HepG2 (cell line): Measurements from ENCODE around the gene ARL4C. TPM values are rescaled to one million over a fixed set of nuclear protein-coding genes. Genes with fewer than 3 reads are reported as not detected.

ENCODE experiments used
- ATAC-seq: fragments of 200-7000 bp; cut with Tn5 transposase; 3 replicates; pipeline ENCODE4 v1.9.1; 2020; ENCODE audit warnings: mild to moderate bottlenecking, moderate library complexity
- BruUV-seq: library from RNA; stranded (reverse); fragments of 400-500 nt; replicated peaks from 2 replicates; lab custom pipeline; 2021; lab: Mats Ljungman, UMichigan
- CTCF ChIA-PET: fragments of 300-600 bp; formaldehyde crosslinking; extraction: SDS; loops from one replicate; lab custom pipeline; 2021; ENCODE audit warnings: low total read pairs, inconsistent platforms, low intra/inter-chr PET ratio; lab: Yijun Ruan, JAX
- POLR2A ChIA-PET: fragments of 350-600 bp; sonication (Branson Sonifier 250); formaldehyde crosslinking; loops from one replicate; lab custom pipeline; 2020; ENCODE audit warnings: antibody characterized with exemption, inconsistent platforms; lab: Yijun Ruan, JAX
- DNase-seq: peaks from one replicate; pipeline ENCODE4 v3.0.0-alpha.2; 2015; ENCODE audit warnings: low spot score
- FAIRE-seq: peaks from 3 replicates; lab custom pipeline; 2011; peaks lifted over from hg19 to GRCh38; lab: Jason Lieb, UNC
- H2AFZ ChIP-seq: one replicate; pipeline ENCODE4 v1.6.1; 2011; ENCODE audit warnings: low read length, inconsistent platforms
- H3K27ac ChIP-seq: fragments of 300-600 bp; 3 replicates; pipeline ENCODE4 v1.8.0; 2011; ENCODE audit warnings: mixed run types, mild to moderate bottlenecking, mixed read lengths, low read length, inconsistent platforms; ENCODE audit not compliant: insufficient read depth; ENCODE audit errors: extremely low read length
- H3K27me3 ChIP-seq, 2 experiments: fragments of 200-600 bp in 1 of 2; 2 replicates in 1 of 2; 3 replicates in 1 of 2; pipeline versions ENCODE4 v1.6.0 to v1.8.0; 2011; ENCODE audit warnings: low read length in 2 of 2, mild to moderate bottlenecking in 2 of 2, moderate library complexity in 2 of 2, inconsistent platforms in 1 of 2; ENCODE audit not compliant: insufficient read depth in 2 of 2, control insufficient read depth in 1 of 2
- H3K36me3 ChIP-seq, 2 experiments: fragments of 200-600 bp in 1 of 2; replicated peaks in 1 of 2; 2 replicates in 1 of 2; 3 replicates in 1 of 2; pipeline versions ENCODE4 v1.5.1 to v1.8.0; 2011; ENCODE audit warnings: low read length in 2 of 2, inconsistent platforms in 1 of 2; ENCODE audit not compliant: insufficient read depth in 2 of 2, control insufficient read depth in 1 of 2
- H3K4me1 ChIP-seq: 2 replicates; pipeline ENCODE4 v1.5.1; 2012; ENCODE audit warnings: low read length, inconsistent platforms; ENCODE audit not compliant: insufficient read depth
- H3K4me2 ChIP-seq: 2 replicates; pipeline ENCODE4 v1.6.0; 2011; ENCODE audit warnings: low read depth, low read length, inconsistent platforms
- H3K4me3 ChIP-seq, 3 experiments: fragments of 200-600 bp in 1 of 3; sonication (generic), shearing (Covaris generic) in 1 of 3; replicated peaks in 1 of 3; 2 replicates each; pipeline ENCODE4 v1.5.1; 2011 to 2016; ENCODE audit warnings: low read length in 3 of 3, inconsistent platforms in 2 of 3, low read depth in 2 of 3, mild to moderate bottlenecking in 2 of 3, control low read depth in 1 of 3, mixed read lengths in 1 of 3; ENCODE audit not compliant: insufficient read depth in 1 of 3
- H3K79me2 ChIP-seq: one replicate; pipeline ENCODE4 v1.6.1; 2011; ENCODE audit warnings: low read length, inconsistent platforms; ENCODE audit not compliant: insufficient read depth
- H3K9ac ChIP-seq: 2 replicates; pipeline ENCODE4 v1.6.0; 2011; ENCODE audit warnings: mild to moderate bottlenecking, low read depth, low read length, inconsistent platforms; ENCODE audit not compliant: insufficient read depth
- H3K9me3 ChIP-seq: 2 replicates; pipeline ENCODE4 v1.5.1; 2012; ENCODE audit warnings: mild to moderate bottlenecking, low read length
- H4K20me1 ChIP-seq: 2 replicates; pipeline ENCODE4 v1.6.0; 2011; ENCODE audit warnings: inconsistent platforms, mild to moderate bottlenecking, low read length, moderate library complexity; ENCODE audit not compliant: insufficient read depth
- E2F5 ChIP-seq: sonication (generic); formaldehyde crosslinking; conservative IDR thresholded peaks from 2 replicates; pipeline ENCODE4 v1.4.0; 2020; ENCODE audit warnings: missing genetic modification reagents
- MTF1 ChIP-seq: sonication (generic); formaldehyde crosslinking; IDR thresholded peaks from 2 replicates; pipeline ENCODE4 v1.5.0; 2020; ENCODE audit warnings: missing genetic modification reagents
- NR2F6 ChIP-seq, 2 experiments: IDR thresholded peaks; 2 replicates each; pipeline ENCODE4 v1.6.1; 2016; ENCODE audit warnings: antibody characterized with exemption in 1 of 2, mild to moderate bottlenecking in 1 of 2
- ZNF260 ChIP-seq: sonication (generic); formaldehyde crosslinking; IDR thresholded peaks from 2 replicates; pipeline ENCODE4 v1.4.0; 2020; ENCODE audit warnings: missing genetic modification reagents, low read depth, mild to moderate bottlenecking, borderline replicate concordance
- ZNF280B ChIP-seq: sonication (generic); formaldehyde crosslinking; IDR thresholded peaks from 2 replicates; pipeline ENCODE4 v1.5.0; 2020; ENCODE audit warnings: missing genetic modification reagents, mild to moderate bottlenecking, borderline replicate concordance
- WGBS: methylation state at CpG from one replicate; pipeline ENCODE4 v1.1.6; 2017; ENCODE audit warnings: low lambda C conversion rate; 5-methylcytosine and 5-hydroxymethylcytosine counted together
- in situ Hi-C: cut with HindIII; loops from 2 replicates; pipeline ENCODE4 v1.10.0; 2017; ENCODE audit warnings: low pct_unique_long_range_greater_than_20kb; ENCODE audit not compliant: extremely low pct_ligation_motif_present
- intact Hi-C: fragments of 100-400 bp; cut with micrococcal nuclease; formaldehyde crosslinking; loops from one replicate; pipeline ENCODE4 v1.10.0; 2022; ENCODE audit not compliant: unreplicated experiment
- polyA plus RNA-seq, 8 experiments: library from polyadenylated mRNA; depleted of rRNA in 3 of 8; stranded (reverse) in 7 of 8; unstranded in 1 of 8; fragments of >200 nt; fragmentation: Illumina TruSeq in 4 of 8; extraction: Trizol in 4 of 8; gene quantifications; 2 replicates each; pipeline versions ENCODE4 v1.2.1 to v1.2.3, GENCODE V29; 2011 to 2016; ENCODE audit warnings: low read depth in 4 of 8, missing spikeins in 1 of 8, mixed read lengths in 1 of 8; ENCODE audit not compliant: insufficient read depth in 1 of 8
- total RNA-seq, 5 experiments: library from RNA; depleted of rRNA; stranded (reverse); fragments of >200 nt; fragmentation: Illumina TruSeq; extraction: Trizol; gene quantifications; 2 replicates each; pipeline ENCODE4 v1.2.3, GENCODE V29; 2016; ENCODE audit warnings: low read depth in 1 of 5

The ARL4C gene
- total and polyA plus RNA-seq, 2 of the 13 experiments (the other 11 are each of a cell fraction or from before 2014, with no cell fraction given) = 0.07 to 0.15 TPM

DNA sequence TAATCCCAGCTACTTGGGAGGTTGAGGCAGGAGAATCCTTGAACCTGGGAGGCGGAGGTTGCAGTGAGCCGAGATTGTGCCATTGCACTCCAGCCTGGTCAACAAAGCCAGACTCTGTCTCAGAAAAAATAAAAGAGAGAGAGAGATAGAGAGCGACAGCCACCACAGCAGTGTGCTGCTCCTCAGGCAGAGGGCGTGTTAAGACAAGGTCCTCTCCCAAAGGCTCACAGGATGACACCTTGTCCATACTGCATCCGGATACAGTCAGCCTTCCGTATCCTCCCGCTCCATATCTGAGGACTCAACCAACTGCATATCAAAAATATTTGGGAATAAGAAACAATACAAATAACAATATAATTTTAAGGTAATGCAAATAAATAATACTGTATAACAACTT is 20.1 kb downstream of the ARL4C start (continued):
- TF ChIP-seq E2F5 (CRISPR knock-in tag) (no peak), ZNF280B (CRISPR knock-in tag) (no peak)

- Histone ChIP-seq H3K27me3 (peaks cover 0 to 2% of the 10 kb centered on the region in 2 experiments; a peak in 1 of 5 replicates), H3K4me2 (no peak overlapping the region), H3K27ac (no peak overlapping the region), H3K4me3 (no peak overlapping the region), H3K4me1 (no peaks in the 10 kb centered on the region), H3K79me2 (no peaks in the 10 kb centered on the region), H3K36me3 (no peaks in the 10 kb centered on the region), H3K9me3 (no peaks in the 10 kb centered on the region), H4K20me1 (no peaks in the 10 kb centered on the region), H2AFZ (no peak overlapping the region), H3K9ac (no peak overlapping the region)
- ChIA-PET CTCF (no interaction called here), POLR2A (no interaction called here)
- no peak for ATAC-seq
- BruUV-seq = no TSS peak
- 48% methylated on average over 3 of the region's 3 CpGs for WGBS
- intact Hi-C loops = no loop called here
- in situ Hi-C loops = no loop called here
- DNase-seq = no peak
- no peak for TF ChIP-seq MTF1 (CRISPR knock-in tag)
- no peak for TF ChIP-seq ZNF260 (CRISPR knock-in tag)
- no peak for TF ChIP-seq NR2F6 (IDR thresholded peaks at IDR 0.05)
- TF ChIP-seq NR2F6 (CRISPR knock-in tag; IDR thresholded peaks at IDR 0.05) = no peak
- FAIRE-seq = no peak
Observed at GRCh38 chr2:234474654-234475053, 22.2 kb downstream of the ARL4C start.
